Epithelial cell of prostate (primary cell): ENCODE measurements around the gene SERPINI1.

ENCODE experiments used
- DNase-seq: peaks from one replicate; pipeline ENCODE4 v3.0.0-alpha.2; 2011; ENCODE audit warnings: low read depth, low spot score
- H3K27ac ChIP-seq: fragments of 450-650 bp; 2 replicates; pipeline ENCODE4 v1.5.1; 2017; ENCODE audit warnings: mild to moderate bottlenecking

Gene SERPINI1

DNA sequence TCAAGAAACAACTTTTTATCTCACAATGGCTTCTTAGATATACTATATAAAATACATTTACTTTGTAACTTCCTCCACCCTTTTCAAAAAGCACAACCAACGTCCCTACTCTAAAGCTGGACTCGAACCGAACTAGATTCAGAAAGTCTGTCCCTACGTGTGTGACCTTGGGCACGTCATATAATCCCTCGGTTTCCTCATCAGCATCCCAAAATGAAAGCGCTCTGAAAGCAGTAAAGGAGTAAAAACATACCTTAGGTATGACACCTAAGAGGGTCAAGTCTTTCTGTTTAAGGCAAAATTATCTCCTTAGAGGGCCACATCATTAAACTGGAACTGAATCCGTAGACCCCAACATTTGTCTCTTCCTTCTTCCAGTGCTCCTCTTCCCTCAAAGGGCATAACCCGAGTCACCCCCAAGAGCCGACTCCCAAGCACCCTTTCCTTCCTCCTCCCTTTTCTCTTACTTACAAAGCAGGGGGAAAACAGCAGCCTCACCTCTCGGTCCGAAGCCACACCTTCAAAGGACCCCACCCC, 1.5 kb upstream of the SERPINI1 start:
- peak overlapping the region; percentile 96 for H3K27ac ChIP-seq
- DNase-seq, result no peak

DNA sequence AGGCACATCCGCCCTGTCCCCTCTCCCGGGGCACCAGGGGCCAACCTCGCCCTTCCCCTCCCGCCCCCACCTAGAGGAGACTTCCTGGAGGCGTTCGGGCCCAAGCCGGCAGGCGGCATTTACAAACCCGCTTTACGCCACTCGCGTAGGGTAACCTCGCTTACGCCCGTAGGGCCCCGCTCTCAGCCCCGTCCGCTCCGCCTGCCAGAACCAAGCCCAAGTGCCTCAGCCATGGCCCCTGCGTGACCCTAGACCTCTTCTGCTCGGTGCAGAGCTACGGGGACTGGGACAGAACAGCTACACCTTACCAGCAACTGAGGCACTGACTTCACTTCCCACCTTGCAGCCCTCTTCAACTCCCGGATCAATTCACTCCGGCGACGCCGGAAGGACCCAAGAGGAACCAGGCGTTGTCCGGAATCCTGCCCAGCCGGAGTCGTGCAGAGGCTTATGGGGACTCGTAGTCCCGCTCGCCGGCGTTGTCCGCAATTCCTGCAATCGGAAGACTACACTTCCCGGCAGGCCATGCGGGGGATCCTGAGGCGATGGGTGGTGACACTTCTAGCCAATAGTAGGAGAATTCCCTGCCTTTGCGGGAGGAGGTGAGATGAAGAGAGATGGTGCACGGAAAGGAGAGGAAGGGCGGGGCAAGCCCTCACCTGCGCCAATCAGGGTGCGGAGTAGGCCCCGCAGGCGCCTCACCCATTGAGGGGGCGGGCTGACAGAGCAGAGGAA, 856 bp upstream of the SERPINI1 start, which contains the start of gene PDCD10:
Gene PDCD10, minus strand, starts transcription at position 395 of the 735 bp plus-strand sequence. CDS start 14,735 bp downstream, outside the sequence.
- peak within 1 kb of the TSS; percentile 96 for H3K27ac ChIP-seq
- peak; percentile 98 for DNase-seq

DNA sequence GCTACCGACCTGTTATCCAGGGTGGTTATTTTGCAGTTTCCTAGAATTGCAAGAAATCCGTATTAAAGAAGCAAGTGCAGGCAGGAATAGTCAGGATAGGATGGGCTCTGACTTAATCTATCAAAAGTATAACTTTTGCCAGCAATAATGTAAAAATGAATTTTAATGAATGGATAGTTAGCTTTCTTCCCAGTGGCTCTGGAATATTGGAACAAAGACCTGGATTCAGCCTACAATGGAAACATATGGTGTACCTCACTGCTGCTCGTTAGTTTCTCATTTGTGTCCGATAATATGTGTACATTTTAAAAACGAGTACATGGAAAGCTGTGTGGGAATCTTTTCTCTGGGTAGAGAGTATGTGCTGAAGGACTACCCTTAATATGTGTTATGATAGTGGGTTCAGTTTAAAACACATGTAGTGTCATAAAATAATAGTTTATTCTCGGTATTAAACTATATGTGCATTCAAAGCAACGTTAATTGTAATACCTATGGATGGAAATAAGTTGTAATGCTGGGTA, 805 bp downstream of the SERPINI1 start:
- no peak for DNase-seq

DNA sequence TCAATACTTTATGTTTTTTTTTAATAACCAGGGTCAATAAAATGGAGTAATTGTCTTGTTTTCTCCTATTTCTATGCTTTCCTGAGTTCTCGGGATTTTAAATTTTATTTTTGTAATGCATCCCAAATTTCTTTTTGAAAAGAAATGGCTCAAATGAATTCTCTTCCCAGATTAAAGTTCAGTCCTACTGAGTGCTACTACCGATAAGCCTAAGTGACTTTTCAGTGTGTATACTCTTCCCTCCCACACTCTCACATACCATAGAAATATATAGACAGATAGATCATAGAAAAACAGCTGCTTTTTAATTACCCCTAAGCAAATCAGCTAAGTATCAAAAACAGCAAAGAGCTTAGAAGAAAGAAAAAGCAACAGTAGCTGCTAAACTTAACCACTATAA, 1.5 kb downstream of the SERPINI1 start:
- no peak for DNase-seq
- no peak overlapping the region for H3K27ac ChIP-seq

More for the DNA sequence above, 805 bp downstream of the SERPINI1 start:
- peak overlapping the region; percentile 96 for H3K27ac ChIP-seq

DNA sequence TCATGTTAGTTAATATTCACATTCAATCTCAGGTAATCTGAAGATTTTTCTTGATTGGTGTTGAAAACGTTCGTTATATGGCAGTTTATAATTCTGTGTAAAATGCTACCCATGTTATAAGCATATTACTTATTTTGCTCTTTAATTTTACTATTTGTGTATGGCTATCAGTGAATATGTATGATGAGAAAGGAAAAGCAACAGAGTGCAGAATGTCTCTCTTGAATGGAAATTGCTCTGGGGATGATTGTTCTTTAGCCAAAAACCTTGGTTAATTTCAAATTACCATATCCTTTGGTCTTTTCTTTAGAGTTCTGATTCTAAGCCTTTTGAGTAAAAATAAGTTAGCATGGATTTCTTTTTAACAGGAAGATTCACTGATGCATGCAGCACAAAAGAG, 2.5 kb downstream of the SERPINI1 start:
- DNase-seq, result no peak
- no peak overlapping the region for H3K27ac ChIP-seq

DNA sequence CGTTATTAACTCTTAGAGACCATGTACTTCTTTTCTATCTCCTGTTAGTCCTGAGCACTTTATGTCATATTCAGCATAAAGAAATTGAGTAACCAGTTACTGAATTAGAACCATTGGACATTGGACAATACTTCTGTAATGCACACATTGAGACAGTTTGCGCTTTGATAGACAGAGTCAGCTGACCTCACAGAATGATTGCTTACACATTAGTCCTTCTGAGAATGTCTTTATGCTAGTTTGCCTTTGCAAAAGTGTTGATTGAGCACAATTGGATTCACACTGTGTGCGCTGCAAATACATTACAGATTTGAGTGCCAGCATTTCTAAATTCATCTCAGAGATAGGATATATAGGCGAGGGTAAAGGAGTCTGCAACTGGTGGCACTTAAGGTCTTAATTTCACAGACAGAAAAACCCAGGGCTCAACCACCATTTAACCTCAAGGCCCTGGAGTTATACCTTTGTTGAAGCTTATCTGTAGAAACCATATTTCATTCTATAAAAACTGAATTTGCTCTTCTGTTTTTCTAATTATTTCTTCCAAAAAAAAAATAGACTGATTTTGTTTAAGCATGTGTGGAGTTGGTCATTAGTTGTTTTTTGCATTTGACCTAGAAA, 3.8 kb downstream of the SERPINI1 start:
- no peak overlapping the region for H3K27ac ChIP-seq
- DNase-seq, result no peak

DNA sequence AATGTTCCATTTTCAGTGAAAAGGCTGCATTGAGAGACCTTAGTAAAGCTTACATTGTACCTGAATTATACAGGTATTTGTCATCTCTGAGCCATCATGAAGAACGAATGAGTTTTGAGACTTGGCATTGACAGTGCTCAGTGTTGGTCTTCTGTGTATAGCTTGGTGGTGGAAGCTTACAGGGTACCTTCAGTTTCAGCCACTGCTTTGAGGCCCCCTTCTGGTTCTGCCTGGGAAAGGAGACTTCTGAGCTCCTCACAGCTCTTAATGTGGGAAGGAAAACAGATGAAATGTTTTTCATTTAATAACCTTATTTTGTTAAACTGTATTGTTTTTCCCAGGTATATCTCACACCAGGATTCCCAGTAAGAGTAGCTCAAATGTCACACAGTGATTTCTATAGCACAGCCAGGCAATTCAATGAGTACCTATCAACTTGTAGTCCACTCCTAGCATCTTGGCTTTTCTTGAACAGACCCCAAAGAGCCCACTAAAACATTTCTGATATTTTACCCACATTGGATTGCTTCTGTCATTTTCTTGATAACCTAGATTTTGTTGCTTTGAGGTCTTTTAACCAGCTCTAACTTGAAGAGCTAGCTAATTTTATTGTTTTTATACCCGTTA, 5.6 kb downstream of the SERPINI1 start:
- H3K27ac ChIP-seq, result no peak overlapping the region
- no peak for DNase-seq

DNA sequence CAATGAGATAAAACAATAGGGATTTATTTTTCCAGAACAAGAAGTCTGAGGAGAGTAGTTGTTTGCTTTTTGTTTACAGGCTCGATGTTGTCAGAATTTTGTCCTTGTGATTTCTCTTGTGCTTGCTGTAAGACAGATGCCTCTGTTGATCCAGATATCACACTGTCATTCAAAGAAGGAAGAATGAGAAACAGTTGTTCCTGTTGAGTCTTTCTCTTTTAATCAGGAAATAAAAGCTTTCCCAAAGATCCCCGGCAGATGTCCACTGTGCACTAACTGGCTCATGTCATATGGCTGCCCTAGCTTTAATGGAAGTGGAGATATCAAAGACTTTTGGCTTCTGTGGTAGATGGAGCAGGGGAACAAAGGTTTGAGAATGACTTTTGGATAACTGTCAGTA, 6.8 kb downstream of the SERPINI1 start:
- DNase-seq, result no peak
- H3K27ac ChIP-seq, result no peak overlapping the region

DNA sequence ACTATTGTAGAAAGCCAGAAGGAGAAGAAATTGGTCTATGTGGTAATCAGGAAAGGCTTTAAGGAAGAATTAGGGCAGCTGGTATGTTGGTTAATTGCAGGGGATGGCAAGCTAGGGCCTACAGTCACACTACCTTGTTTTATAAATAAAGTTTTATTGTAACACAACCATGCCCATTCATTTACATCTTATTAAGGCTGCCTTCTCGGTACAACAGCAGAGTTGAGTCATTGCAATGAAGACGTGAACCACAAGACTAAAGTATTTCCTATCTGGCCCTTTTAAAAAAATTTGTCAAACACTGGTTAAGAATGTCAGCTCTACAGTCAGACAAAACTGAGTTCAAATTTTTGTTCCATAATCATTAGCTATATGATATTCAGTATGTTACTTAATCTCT, 8.3 kb downstream of the SERPINI1 start:
- H3K27ac ChIP-seq, result no peak overlapping the region
- no peak for DNase-seq

DNA sequence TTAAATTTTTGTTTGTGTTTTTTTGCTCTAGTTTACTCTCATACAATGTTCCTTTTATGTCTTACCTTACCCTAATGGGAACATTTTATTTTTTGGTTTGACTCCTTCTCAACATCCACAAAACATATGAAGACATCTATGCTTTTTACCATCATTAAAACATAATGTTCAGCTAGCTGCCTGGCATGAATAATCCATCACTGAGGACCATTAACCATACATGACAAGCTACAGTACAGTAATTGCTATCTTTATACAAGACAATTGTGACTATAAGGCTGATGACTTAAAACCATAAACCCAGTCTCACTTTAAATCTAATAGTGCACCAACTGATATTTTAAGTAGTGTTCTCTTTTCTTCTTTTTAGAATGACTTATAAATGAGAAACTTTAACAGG, 13.7 kb downstream of the SERPINI1 start:
- no peak overlapping the region for H3K27ac ChIP-seq
- no peak for DNase-seq

DNA sequence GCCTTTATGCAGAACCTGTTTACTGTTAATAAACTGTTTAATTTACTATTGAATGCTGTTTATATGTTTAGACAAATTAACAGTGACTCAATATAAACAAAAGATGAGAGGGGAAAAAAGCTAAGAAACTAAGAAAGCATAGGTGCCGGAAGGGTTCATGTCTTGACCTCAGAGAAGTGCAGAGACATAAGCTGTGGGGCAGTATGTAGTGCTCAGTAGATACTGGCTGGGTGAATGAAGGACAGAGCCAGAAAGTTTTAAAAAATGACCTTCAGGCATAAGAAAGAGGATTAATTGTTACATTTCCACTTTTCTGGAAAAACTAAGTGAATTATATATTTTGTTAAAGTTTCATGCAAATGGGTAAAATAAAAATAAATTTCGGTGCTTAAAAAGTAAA, 14.2 kb downstream of the SERPINI1 start:
- H3K27ac ChIP-seq, result no peak overlapping the region
- no peak for DNase-seq

DNA sequence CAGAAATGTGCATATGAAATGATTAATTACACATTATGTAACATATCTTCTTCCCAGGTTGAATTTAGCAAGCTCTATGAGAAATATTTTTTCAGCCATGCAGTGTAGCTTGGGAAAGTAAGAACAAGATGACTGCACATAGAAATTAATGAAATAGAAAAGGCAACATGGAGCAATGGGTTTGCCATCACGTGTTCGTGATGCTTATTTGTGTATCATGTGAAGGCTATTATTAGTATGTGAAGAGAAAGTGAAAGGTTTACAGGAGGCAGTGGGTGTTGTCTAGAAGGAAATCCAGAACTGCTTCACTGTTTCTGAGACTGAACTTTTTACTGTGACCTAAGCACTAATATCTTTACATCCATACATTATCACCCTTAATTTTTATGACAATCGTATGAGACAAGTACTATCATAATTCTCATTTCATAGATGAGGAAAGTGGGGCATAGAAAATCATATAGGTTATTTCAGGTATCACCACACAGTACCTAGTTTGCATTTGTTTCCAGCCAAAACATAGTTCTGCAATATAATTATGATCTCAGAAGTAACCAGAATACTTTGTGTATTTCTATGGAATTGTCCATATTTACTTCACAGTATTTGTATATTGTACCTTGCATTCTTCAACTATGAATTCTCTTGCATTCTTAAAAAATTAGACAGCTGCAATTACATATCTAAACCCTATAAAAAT, 14.9 kb downstream of the SERPINI1 start:
- no peak overlapping the region for H3K27ac ChIP-seq
- no peak for DNase-seq

DNA sequence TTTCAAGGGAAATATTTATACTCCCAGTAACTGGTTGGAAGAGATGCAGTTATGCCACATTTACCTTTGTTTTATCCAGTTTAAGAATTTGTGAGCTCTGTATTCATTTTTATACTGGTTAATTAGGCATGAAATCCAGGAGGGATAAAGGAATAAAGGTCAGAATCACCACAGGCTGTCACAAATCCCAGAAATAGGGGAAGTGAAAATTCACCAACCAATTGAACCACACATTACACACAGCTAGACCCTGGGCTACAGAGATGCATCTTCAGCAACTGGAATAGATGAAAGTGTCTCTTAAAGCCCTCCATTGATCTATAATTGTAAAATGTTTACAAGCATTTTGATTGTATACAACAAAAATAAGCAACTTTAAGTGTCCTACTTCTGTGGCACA, 18.5 kb downstream of the SERPINI1 start:
- no peak overlapping the region for H3K27ac ChIP-seq
- DNase-seq, result no peak

DNA sequence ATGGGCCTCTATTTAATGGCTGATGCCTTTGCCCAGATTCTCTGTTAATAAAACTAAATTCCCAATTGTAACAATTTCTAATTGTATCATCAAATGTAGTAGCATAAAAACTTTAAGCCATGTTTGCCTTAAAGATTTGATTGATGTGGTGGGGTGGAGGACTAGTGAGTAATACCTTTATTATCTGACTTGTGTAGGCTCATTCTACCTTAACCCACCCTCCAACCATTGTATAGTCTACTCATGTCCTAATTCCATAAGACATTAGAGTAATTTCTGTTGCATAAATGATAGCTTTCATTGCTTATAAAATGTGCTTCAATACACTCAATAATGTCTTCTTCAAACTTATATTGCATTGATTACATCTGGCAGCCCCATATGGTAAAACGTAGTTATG, 25.8 kb downstream of the SERPINI1 start:
- no peak for DNase-seq
- no peak overlapping the region for H3K27ac ChIP-seq

DNA sequence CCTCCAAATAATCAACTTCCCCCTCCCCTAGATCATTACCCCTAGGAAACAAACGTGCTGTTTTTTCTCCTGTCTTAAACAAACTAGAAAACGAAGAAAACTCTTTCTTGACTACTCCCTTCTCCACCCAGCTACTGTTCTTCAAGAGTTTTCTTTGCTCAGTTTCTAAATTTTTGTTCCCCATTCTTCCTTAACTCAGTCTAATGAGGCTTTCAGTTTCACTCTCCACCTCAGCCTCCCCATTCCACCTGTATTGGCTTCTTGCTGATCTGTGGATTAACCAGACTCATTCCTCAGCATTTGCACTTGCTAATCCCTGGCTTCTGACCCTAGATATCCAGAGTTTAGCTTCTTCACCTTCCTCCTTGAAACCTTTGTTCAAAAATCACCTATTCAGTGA, 26.8 kb downstream of the SERPINI1 start:
- H3K27ac ChIP-seq, result no peak overlapping the region
- DNase-seq, result no peak

DNA sequence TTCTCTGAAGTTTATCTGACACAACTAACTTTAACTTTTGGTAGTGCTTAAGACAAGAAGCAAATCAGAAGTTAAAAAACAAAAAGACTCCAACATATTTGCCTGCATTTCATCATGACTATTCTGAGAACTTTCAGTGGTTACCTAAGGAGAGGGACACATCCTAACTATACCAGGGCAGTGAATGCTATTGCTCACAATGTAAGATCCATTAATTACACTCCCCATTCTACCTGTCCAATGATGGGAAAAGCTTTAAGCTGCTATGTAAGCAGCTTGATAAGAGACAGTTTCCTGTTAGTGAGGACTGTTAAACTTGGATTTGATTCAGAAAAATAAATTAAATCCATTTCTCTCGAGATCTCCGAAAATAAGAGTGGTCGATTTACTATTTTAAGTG, 37.5 kb downstream of the SERPINI1 start:
- DNase-seq, result no peak
- H3K27ac ChIP-seq, result no peak overlapping the region

DNA sequence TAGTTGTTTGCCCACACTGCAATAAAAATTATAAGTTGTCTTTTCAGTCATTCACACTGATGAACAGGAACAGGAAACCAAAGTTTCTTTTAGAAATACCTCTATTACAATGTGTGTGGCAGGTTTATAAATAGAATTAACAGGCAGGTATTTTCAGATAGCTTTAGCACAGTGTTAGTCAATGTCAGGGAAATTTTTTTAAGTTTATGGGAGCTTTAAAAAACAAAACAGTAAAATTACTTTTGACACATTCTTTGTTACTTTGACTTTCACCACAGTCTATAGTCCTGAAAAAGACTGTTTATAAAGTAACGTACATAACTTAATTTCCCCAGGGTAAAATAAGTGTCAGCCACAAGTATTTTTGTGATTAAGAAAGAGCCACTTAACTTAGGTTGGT, 38.1 kb downstream of the SERPINI1 start:
- no peak overlapping the region for H3K27ac ChIP-seq
- no peak for DNase-seq

DNA sequence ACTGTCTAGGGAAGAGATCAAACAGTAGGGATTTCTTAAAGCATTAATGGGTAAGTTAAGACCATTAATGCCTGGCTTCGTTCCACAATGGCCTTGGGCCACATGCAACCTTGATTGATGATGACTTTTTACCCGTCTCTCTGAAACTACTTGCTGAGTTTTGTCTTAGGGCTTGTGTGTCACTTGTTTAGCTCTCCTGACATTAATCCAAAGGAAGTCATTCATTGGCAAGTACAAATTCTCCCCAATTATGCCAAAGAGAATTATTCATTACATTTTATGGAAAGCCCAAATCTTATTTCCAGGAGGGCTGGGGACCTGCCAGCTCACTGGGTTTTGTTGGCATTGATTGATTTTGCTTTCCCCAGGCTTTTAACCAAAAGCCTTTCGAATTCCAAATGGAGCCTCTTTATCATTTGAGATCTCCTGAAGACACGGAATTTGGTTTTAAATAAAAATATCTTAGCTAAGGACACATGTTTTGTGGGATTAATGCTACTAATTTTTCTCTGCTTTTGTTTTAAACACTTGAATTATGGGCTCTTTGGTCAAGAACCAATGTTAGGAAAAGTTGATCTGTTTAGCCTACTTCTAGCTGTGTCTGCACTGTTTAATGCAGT, 40.7 kb downstream of the SERPINI1 start:
- no peak for DNase-seq
- H3K27ac ChIP-seq, result no peak overlapping the region

DNA sequence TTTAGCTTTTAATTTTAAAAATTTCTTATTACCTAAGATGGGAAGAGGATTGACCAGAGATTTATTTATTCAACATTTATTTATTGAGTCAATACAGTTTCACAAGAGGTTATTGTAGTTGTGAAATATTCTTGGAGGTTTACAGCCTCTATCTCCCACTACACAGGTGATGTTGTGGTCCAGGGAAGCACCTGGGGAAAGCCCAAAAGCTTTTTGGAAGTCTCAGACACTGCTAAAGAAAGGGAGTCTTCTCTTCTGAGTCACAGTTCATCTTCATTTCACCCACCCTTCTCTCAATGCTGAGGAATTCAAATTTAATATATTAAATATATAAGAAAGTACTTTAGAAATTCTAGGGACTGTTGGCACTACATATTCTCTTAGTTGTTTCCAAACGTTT, 41.8 kb downstream of the SERPINI1 start:
- H3K27ac ChIP-seq, result no peak overlapping the region
- no peak for DNase-seq
